ENCODE results near the gene TRAPPC11. TPM values are rescaled to one million over a fixed set of nuclear protein-coding genes. Genes with fewer than 3 reads are reported as not detected.

Gene TRAPPC11
- total RNA-seq, 1 donor from 2014 or later: 37.3 TPM

- H3K4me3 Mint-ChIP-seq (ENCODE audit: unreplicated experiment): no peak overlapping the region
- H3K36me3 Mint-ChIP-seq (ENCODE audit: unreplicated experiment): no peaks in the 10 kb centered on the region
- no peaks in the 10 kb centered on the region for H3K27me3 Mint-ChIP-seq (ENCODE audit: unreplicated experiment)
- H3K27ac Mint-ChIP-seq (ENCODE audit: unreplicated experiment): no peak overlapping the region
- peaks cover 14% of the 10 kb centered on the region for H3K4me1 Mint-ChIP-seq (ENCODE audit: unreplicated experiment)
- no peak for DNase-seq (ENCODE audit: extremely low spot score, unreplicated experiment)
- H3K9me3 Mint-ChIP-seq (ENCODE audit: unreplicated experiment): peaks cover 4% of the 10 kb centered on the region
- no peak for TF ChIP-seq CTCF (IDR thresholded peaks at IDR 0.05)
Measured at GRCh38 chr4:183612329-183613250, 46.5 kb upstream of the TRAPPC11 start.

DNA sequence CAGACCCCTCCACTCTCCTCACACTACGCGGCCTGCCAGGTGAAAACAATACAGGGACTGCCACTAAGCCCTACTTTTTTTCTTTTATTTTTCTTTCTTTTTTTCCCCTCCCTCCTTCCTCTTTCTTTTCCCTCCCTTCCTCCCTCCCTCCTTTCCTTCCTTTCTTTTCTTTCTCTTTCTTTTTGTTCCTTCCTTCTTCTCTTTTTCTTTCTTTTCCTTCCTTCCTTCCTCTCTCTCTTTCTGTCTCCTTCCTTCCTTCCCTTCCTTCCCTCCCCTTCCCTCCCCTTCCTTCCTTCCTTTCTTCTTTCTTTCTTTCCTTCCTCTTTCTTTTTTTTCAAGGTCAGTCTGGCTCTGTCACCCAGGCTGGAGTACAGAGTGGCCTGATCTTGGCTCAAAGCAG lies 42.0 kb upstream of the TRAPPC11 start:
- DNase-seq (ENCODE audit: extremely low spot score, unreplicated experiment): no peak
- no peaks in the 10 kb centered on the region for H3K27me3 Mint-ChIP-seq (ENCODE audit: unreplicated experiment)
- H3K27ac Mint-ChIP-seq (ENCODE audit: unreplicated experiment): no peak overlapping the region
- H3K4me1 Mint-ChIP-seq (ENCODE audit: unreplicated experiment): no peaks in the 10 kb centered on the region
- no peak overlapping the region for H3K4me3 Mint-ChIP-seq (ENCODE audit: unreplicated experiment)
- TF ChIP-seq CTCF (IDR thresholded peaks at IDR 0.05): no peak
- H3K9me3 Mint-ChIP-seq (ENCODE audit: unreplicated experiment): no peaks in the 10 kb centered on the region
- no peaks in the 10 kb centered on the region for H3K36me3 Mint-ChIP-seq (ENCODE audit: unreplicated experiment)

- no peak overlapping the region for H3K27ac Mint-ChIP-seq (ENCODE audit: unreplicated experiment)
- no peak for DNase-seq (ENCODE audit: extremely low spot score, unreplicated experiment)
- no peaks in the 10 kb centered on the region for H3K4me1 Mint-ChIP-seq (ENCODE audit: unreplicated experiment)
- H3K27me3 Mint-ChIP-seq (ENCODE audit: unreplicated experiment): no peaks in the 10 kb centered on the region
- no peak overlapping the region for H3K4me3 Mint-ChIP-seq (ENCODE audit: unreplicated experiment)
- no peaks in the 10 kb centered on the region for H3K36me3 Mint-ChIP-seq (ENCODE audit: unreplicated experiment)
- no peak for TF ChIP-seq CTCF (IDR thresholded peaks at IDR 0.05)
- H3K9me3 Mint-ChIP-seq (ENCODE audit: unreplicated experiment): no peaks in the 10 kb centered on the region
Measured at GRCh38 chr4:183618681-183619080, 40.4 kb upstream of the TRAPPC11 start.

DNA sequence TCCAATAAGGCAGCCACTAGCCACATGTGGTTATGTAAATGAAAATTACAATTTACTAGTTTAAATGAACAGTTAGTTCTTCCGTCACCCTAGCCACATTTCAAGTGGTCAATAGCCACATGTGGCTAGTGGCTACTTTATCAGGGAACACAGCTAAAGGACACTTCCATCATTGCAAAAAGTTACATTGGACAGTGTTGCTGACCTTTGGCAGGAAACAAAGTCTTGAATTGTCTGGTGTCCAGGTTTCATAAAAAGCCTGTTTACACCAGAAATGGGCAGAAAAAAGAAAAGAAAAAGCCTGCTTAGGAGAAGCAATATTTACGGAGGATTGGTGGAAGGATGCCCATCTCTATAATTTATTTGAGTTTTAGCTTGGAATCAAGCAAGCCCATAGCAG lies 38.7 kb upstream of the TRAPPC11 start:
- no peak for TF ChIP-seq CTCF (IDR thresholded peaks at IDR 0.05)
- Mint-ChIP-seq H3K4me1 (ENCODE audit: unreplicated experiment) (no peaks in the 10 kb centered on the region), H3K27me3 (ENCODE audit: unreplicated experiment) (no peaks in the 10 kb centered on the region)

DNA sequence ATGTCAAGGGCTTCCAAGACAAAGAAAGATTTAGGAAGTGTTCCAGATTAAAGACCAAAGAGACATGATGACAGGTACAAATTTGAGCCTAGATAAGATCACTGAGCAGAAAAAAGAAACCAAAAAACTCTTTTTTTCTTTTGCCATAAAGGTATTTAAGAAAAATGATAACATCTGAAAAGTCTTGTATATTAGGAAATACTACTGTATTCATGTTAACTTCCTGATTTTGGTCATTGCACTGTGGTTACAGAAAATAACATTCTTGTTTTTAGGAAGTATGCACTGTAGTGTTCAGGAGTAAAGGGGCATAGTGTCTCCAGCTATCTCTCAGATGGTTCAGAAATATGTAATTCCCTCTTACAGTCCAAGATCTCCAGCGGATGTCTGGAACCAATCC lies 37.2 kb upstream of the TRAPPC11 start:
- no peak overlapping the region for H3K27ac Mint-ChIP-seq (ENCODE audit: unreplicated experiment)
- no peaks in the 10 kb centered on the region for H3K4me1 Mint-ChIP-seq (ENCODE audit: unreplicated experiment)
- no peak for TF ChIP-seq CTCF (IDR thresholded peaks at IDR 0.05)
- no peaks in the 10 kb centered on the region for H3K27me3 Mint-ChIP-seq (ENCODE audit: unreplicated experiment)
- no peaks in the 10 kb centered on the region for H3K36me3 Mint-ChIP-seq (ENCODE audit: unreplicated experiment)
- no peaks in the 10 kb centered on the region for H3K9me3 Mint-ChIP-seq (ENCODE audit: unreplicated experiment)
- no peak for DNase-seq (ENCODE audit: extremely low spot score, unreplicated experiment)
- H3K4me3 Mint-ChIP-seq (ENCODE audit: unreplicated experiment): no peak overlapping the region

More for the DNA sequence above, 38.7 kb upstream of the TRAPPC11 start:
- DNase-seq (ENCODE audit: extremely low spot score, unreplicated experiment): no peak
- no peak overlapping the region for H3K4me3 Mint-ChIP-seq (ENCODE audit: unreplicated experiment)
- H3K27ac Mint-ChIP-seq (ENCODE audit: unreplicated experiment): no peak overlapping the region
- H3K9me3 Mint-ChIP-seq (ENCODE audit: unreplicated experiment): no peaks in the 10 kb centered on the region
- H3K36me3 Mint-ChIP-seq (ENCODE audit: unreplicated experiment): no peaks in the 10 kb centered on the region
